Measurements from ENCODE around the gene MLLT3.

DNA sequence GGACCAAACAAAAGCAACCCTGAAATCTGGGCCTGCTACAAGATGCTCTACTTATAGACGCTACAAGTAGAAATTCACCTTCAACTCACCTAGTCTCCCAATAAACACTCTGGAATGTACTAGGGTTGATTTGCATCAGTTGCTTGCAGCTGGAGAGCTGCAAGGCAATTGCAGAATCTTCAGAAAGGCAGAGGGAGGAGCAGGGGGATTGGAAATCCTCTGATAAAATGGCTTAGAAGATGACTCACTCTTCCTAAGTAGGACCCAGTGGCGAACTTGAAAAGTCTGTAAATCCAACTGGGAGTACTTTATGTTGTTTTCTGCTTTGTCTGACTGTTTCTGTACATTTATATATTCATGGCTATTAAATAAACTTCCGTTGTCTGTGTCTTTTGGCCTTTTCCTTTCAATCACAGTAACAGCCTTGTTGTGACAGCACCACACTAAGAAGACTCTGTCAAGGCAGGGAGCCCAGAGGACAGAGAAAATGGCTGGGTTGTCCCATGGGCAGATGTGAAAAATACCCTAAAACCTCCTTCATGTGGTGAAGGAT is 14.7 kb upstream of the MLLT3 start:
- TF ChIP-seq CTCF (IDR thresholded peaks at IDR 0.05) (no peak), POLR2AphosphoS5 (IDR thresholded peaks at IDR 0.05) (no peak)

Measured in prostate gland (tissue), 2 donors.